ENCODE results near the gene SDC3.

SDC3 gene

GRCh38 chr1:30928789-30929134, 20.2 kb upstream of the SDC3 start:
- in situ Hi-C loops (cut with MboI; ENCODE audit: low pct_unique_long_range_greater_than_20kb, low sequenced_read_pairs, unreplicated experiment), result no loop called here

GRCh38 chr1:30928171-30928570, 19.6 kb upstream of the SDC3 start:
- in situ Hi-C loops (cut with MboI; ENCODE audit: low pct_unique_long_range_greater_than_20kb, low sequenced_read_pairs, unreplicated experiment), result no loop called here

More at GRCh38 chr1:30928789-30929134, 20.2 kb upstream of the SDC3 start:
- no peak for TF ChIP-seq CTCF (IDR thresholded peaks at IDR 0.05; ENCODE audit: extremely low read depth, insufficient read depth, missing control alignments)
- DNase-seq (ENCODE audit: low spot score), result no peak

GRCh38 chr1:30927448-30927847, 18.9 kb upstream of the SDC3 start:
- TF ChIP-seq CTCF (IDR thresholded peaks at IDR 0.05; ENCODE audit: extremely low read depth, insufficient read depth, missing control alignments), result no peak
- no peak for DNase-seq (ENCODE audit: low spot score)
- in situ Hi-C loops (cut with MboI; ENCODE audit: low pct_unique_long_range_greater_than_20kb, low sequenced_read_pairs, unreplicated experiment), result no loop called here

More at GRCh38 chr1:30928171-30928570, 19.6 kb upstream of the SDC3 start:
- DNase-seq (ENCODE audit: low spot score), result no peak
- TF ChIP-seq CTCF (IDR thresholded peaks at IDR 0.05; ENCODE audit: extremely low read depth, insufficient read depth, missing control alignments), result no peak

- in situ Hi-C loops (cut with MboI; ENCODE audit: low pct_unique_long_range_greater_than_20kb, low sequenced_read_pairs, unreplicated experiment), result no loop called here
- no peak for DNase-seq (ENCODE audit: low spot score)
- no peak for TF ChIP-seq CTCF (IDR thresholded peaks at IDR 0.05; ENCODE audit: extremely low read depth, insufficient read depth, missing control alignments)
Measured at GRCh38 chr1:30923597-30923996, 15.0 kb upstream of the SDC3 start.

GRCh38 chr1:30920827-30921226, 12.3 kb upstream of the SDC3 start:
- TF ChIP-seq CTCF (IDR thresholded peaks at IDR 0.05; ENCODE audit: extremely low read depth, insufficient read depth, missing control alignments), result no peak
- no peak for DNase-seq (ENCODE audit: low spot score)
- in situ Hi-C loops (cut with MboI; ENCODE audit: low pct_unique_long_range_greater_than_20kb, low sequenced_read_pairs, unreplicated experiment), result no loop called here

- in situ Hi-C loops (cut with MboI; ENCODE audit: low pct_unique_long_range_greater_than_20kb, low sequenced_read_pairs, unreplicated experiment), result no loop called here
- DNase-seq (ENCODE audit: low spot score), result no peak
Measured at GRCh38 chr1:30919025-30919881, 10.7 kb upstream of the SDC3 start.

More at GRCh38 chr1:30919025-30919881, 10.7 kb upstream of the SDC3 start:
- TF ChIP-seq CTCF (IDR thresholded peaks at IDR 0.05; ENCODE audit: extremely low read depth, insufficient read depth, missing control alignments), result no peak
